Esophagus squamous epithelium (tissue), 4 donors: Measurements from ENCODE around the gene USH2A.

ENCODE experiments used
- POLR2A ChIP-seq, 4 donors: fragments of 450-650 bp; IDR thresholded peaks; one replicate each; pipeline ENCODE4 v1.6.1; 2017; ENCODE audit warnings: antibody characterized with exemption in 4 of 4, mild to moderate bottlenecking in 4 of 4, moderate library complexity in 3 of 4
- TF ChIP-seq, protein P1 (sequence below), 6 experiments: fragments of 450-650 bp in 4 of 6; fragments of 200-600 bp in 2 of 6; sonication (generic) in 2 of 6; IDR thresholded peaks; one replicate each; pipeline ENCODE4 v1.5.1; 2016 to 2019; ENCODE audit warnings: antibody characterized with exemption in 6 of 6, mild to moderate bottlenecking in 4 of 6, moderate library complexity in 4 of 6

DNA sequence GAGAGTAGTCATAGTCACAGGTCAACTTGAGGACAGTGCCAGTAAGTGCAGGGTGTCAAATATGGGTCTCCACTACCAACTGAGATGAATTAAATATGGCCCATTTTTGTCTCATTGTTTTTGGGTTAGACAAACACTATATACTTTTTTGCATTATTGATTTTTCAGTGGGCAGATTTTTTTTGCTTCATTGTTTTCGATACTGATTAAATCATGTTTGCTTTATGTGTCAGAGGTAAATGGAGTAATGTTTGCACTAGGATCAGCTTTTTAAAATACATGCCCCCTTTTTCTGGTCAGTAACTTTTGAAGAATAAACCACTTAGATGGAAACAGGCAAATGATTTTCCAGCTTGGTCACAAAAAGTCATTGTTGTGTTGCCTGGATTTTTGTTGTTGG lies 199.0 kb downstream of the USH2A start:
- no peak for TF ChIP-seq POLR2A (IDR thresholded peaks at IDR 0.05)
- TF ChIP-seq, protein P1, sequence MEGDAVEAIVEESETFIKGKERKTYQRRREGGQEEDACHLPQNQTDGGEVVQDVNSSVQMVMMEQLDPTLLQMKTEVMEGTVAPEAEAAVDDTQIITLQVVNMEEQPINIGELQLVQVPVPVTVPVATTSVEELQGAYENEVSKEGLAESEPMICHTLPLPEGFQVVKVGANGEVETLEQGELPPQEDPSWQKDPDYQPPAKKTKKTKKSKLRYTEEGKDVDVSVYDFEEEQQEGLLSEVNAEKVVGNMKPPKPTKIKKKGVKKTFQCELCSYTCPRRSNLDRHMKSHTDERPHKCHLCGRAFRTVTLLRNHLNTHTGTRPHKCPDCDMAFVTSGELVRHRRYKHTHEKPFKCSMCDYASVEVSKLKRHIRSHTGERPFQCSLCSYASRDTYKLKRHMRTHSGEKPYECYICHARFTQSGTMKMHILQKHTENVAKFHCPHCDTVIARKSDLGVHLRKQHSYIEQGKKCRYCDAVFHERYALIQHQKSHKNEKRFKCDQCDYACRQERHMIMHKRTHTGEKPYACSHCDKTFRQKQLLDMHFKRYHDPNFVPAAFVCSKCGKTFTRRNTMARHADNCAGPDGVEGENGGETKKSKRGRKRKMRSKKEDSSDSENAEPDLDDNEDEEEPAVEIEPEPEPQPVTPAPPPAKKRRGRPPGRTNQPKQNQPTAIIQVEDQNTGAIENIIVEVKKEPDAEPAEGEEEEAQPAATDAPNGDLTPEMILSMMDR (IDR thresholded peaks at IDR 0.05) = no peak
